ENCODE measurements around the gene GALNT16. TPM values are rescaled to one million over a fixed set of nuclear protein-coding genes. Genes with fewer than 3 reads are reported as not detected.

The GALNT16 gene
- total and polyA plus RNA-seq, 2 donors (not counting 1 experiment from before 2014, with no cell fraction given) = 9.6 to 27.7 TPM

- Histone ChIP-seq H3K4me3 (replicated peaks in 1 of 4; ENCODE audit: control extremely low read depth in 1 of 4, insufficient read depth in 1 of 4, low read depth in 3 of 4, low read length in 4 of 4) (no peak overlapping the region), H3K4me1 (ENCODE audit: control insufficient read depth, extremely low read depth, insufficient read depth, low read length) (no peaks in the 10 kb centered on the region), H4K20me1 (ENCODE audit: control insufficient read depth, extremely low read depth, insufficient read depth, low read length) (no peaks in the 10 kb centered on the region), H3K79me2 (ENCODE audit: control insufficient read depth, insufficient read depth, low read length) (peaks cover 85% of the 10 kb centered on the region), H3K4me2 (ENCODE audit: extremely low read depth, insufficient read depth, low read length) (no peak overlapping the region), H3K27me3 (ENCODE audit: control insufficient read depth, insufficient read depth, low read length) (no peaks in the 10 kb centered on the region), H3K27ac (ENCODE audit: insufficient read depth, low read length) (no peak overlapping the region), H2AFZ (ENCODE audit: low read length) (no peak overlapping the region), H3K36me3 (ENCODE audit: control insufficient read depth, insufficient read depth, low read length) (peaks cover 7% of the 10 kb centered on the region), H3K9me3 (ENCODE audit: control insufficient read depth, insufficient read depth, low read depth, low read length) (no peaks in the 10 kb centered on the region), H3K9ac (ENCODE audit: insufficient read depth, low read length) (no peak overlapping the region)
- no peak for TF ChIP-seq CTCF (conservative IDR thresholded peaks at IDR 0.05 in 1 of 2, IDR thresholded peaks at IDR 0.05 in 1 of 2; ENCODE audit: low read depth in 1 of 2, low read length in 2 of 2)
- no peak for TF ChIP-seq EZH2 (IDR thresholded peaks at IDR 0.05; ENCODE audit: low read length, missing control alignments)
- no peak for DNase-seq (ENCODE audit: low read depth in 2 of 2)
Measured at GRCh38 chr14:69392481-69392880, 132.5 kb downstream of the GALNT16 start.

GRCh38 chr14:69395929-69396328 is 136.0 kb downstream of the GALNT16 start:
- Histone ChIP-seq H3K36me3 (ENCODE audit: control insufficient read depth, insufficient read depth, low read length) (peaks cover 6% of the 10 kb centered on the region), H2AFZ (ENCODE audit: low read length) (no peak overlapping the region), H3K4me1 (ENCODE audit: control insufficient read depth, extremely low read depth, insufficient read depth, low read length) (peaks cover 2% of the 10 kb centered on the region), H3K27ac (ENCODE audit: insufficient read depth, low read length) (no peak overlapping the region), H3K27me3 (ENCODE audit: control insufficient read depth, insufficient read depth, low read length) (no peaks in the 10 kb centered on the region), H3K79me2 (ENCODE audit: control insufficient read depth, insufficient read depth, low read length) (peaks cover 85% of the 10 kb centered on the region), H3K9me3 (ENCODE audit: control insufficient read depth, insufficient read depth, low read depth, low read length) (no peaks in the 10 kb centered on the region), H3K4me3 (replicated peaks in 1 of 4; ENCODE audit: control extremely low read depth in 1 of 4, insufficient read depth in 1 of 4, low read depth in 3 of 4, low read length in 4 of 4) (no peak overlapping the region), H3K9ac (ENCODE audit: insufficient read depth, low read length) (no peak overlapping the region), H4K20me1 (ENCODE audit: control insufficient read depth, extremely low read depth, insufficient read depth, low read length) (no peaks in the 10 kb centered on the region), H3K4me2 (ENCODE audit: extremely low read depth, insufficient read depth, low read length) (no peak overlapping the region)
- peak in 1 of 2 donors; percentile 6 for DNase-seq (ENCODE audit: low read depth in 2 of 2)
- TF ChIP-seq EZH2 (IDR thresholded peaks at IDR 0.05; ENCODE audit: low read length, missing control alignments) (no peak), CTCF (conservative IDR thresholded peaks at IDR 0.05 in 1 of 2, IDR thresholded peaks at IDR 0.05 in 1 of 2; ENCODE audit: low read depth in 1 of 2, low read length in 2 of 2) (no peak)

GRCh38 chr14:69398053-69398817 is 138.3 kb downstream of the GALNT16 start, which contains the start of the genes ERH and SLC39A9:
Gene ERH (minus strand): TSS chr14:69398299. CDS start chr14:69398233, 66 bp downstream.
Gene SLC39A9 (plus strand): TSS chr14:69398692. CDS start chr14:69399370, 678 bp downstream.
- Histone ChIP-seq H3K4me3 (replicated peaks in 1 of 4; ENCODE audit: control extremely low read depth in 1 of 4, insufficient read depth in 1 of 4, low read depth in 3 of 4, low read length in 4 of 4) (peak within 1 kb of the TSS; percentile 68 to 94 (median 78)), H3K27ac (ENCODE audit: insufficient read depth, low read length) (peak within 1 kb of the TSS; percentile 99), H3K27me3 (ENCODE audit: control insufficient read depth, insufficient read depth, low read length) (no peaks in the 10 kb centered on the region), H3K36me3 (ENCODE audit: control insufficient read depth, insufficient read depth, low read length) (peaks cover 2% of the 10 kb centered on the region), H4K20me1 (ENCODE audit: control insufficient read depth, extremely low read depth, insufficient read depth, low read length) (peaks cover 2% of the 10 kb centered on the region), H3K4me2 (ENCODE audit: extremely low read depth, insufficient read depth, low read length) (peak within 1 kb of the TSS; percentile 61), H3K79me2 (ENCODE audit: control insufficient read depth, insufficient read depth, low read length) (peaks cover 87% of the 10 kb centered on the region), H3K9me3 (ENCODE audit: control insufficient read depth, insufficient read depth, low read depth, low read length) (no peaks in the 10 kb centered on the region), H3K4me1 (ENCODE audit: control insufficient read depth, extremely low read depth, insufficient read depth, low read length) (peaks cover 2% of the 10 kb centered on the region), H2AFZ (ENCODE audit: low read length) (peak within 1 kb of the TSS; percentile 91), H3K9ac (ENCODE audit: insufficient read depth, low read length) (peak within 1 kb of the TSS; percentile 99)
- DNase-seq (ENCODE audit: low read depth in 2 of 2) = peak; percentile 96 to 99
- TF ChIP-seq CTCF (conservative IDR thresholded peaks at IDR 0.05 in 1 of 2, IDR thresholded peaks at IDR 0.05 in 1 of 2; ENCODE audit: low read depth in 1 of 2, low read length in 2 of 2) = no peak
- no peak for TF ChIP-seq EZH2 (IDR thresholded peaks at IDR 0.05; ENCODE audit: low read length, missing control alignments)
